Loucy (cell line): Measurements from ENCODE around the gene CHRM1.

ENCODE experiments used
- H2AFZ ChIP-seq: fragments of 200-600 bp; sonication (generic); 2 replicates; pipeline ENCODE4 v1.6.0; 2016; ENCODE audit warnings: antibody characterized with exemption, mild to moderate bottlenecking, low read length, moderate library complexity
- H3F3A ChIP-seq: fragments of 200-600 bp; 2 replicates; pipeline ENCODE4 v1.6.0; 2016; ENCODE audit warnings: antibody characterized with exemption, low read depth, mild to moderate bottlenecking
- H3K27me3 ChIP-seq: fragments of 200-600 bp; sonication (generic); 2 replicates; pipeline ENCODE4 v1.6.1; 2014; ENCODE audit warnings: low read length, mild to moderate bottlenecking; ENCODE audit not compliant: insufficient read depth, poor library complexity, severe bottlenecking
- H3K36me3 ChIP-seq: fragments of 200-600 bp; sonication (generic); 2 replicates; pipeline ENCODE4 v1.6.1; 2016; ENCODE audit warnings: low read length; ENCODE audit not compliant: insufficient read depth
- H3K4me1 ChIP-seq: fragments of 200-600 bp; sonication (generic); 2 replicates; pipeline ENCODE4 v1.5.1; 2014; ENCODE audit warnings: low read length, mild to moderate bottlenecking; ENCODE audit not compliant: insufficient read depth, poor library complexity, severe bottlenecking
- H3K4me2 ChIP-seq: fragments of 200-600 bp; sonication (generic); 2 replicates; pipeline ENCODE4 v1.6.0; 2014; ENCODE audit warnings: antibody characterized with exemption, low read length, low read depth, mild to moderate bottlenecking; ENCODE audit not compliant: poor library complexity, severe bottlenecking
- H3K4me3 ChIP-seq: fragments of 200-600 bp; sonication (generic); 2 replicates; pipeline ENCODE4 v1.5.1; 2014; ENCODE audit warnings: low read length, mild to moderate bottlenecking, mixed read lengths; ENCODE audit not compliant: poor library complexity, severe bottlenecking
- H3K79me2 ChIP-seq: fragments of 200-600 bp; sonication (generic); 2 replicates; pipeline ENCODE4 v1.6.1; 2014; ENCODE audit warnings: low read length; ENCODE audit not compliant: insufficient read depth
- H3K9ac ChIP-seq: fragments of 200-600 bp; sonication (generic); 2 replicates; pipeline ENCODE4 v1.6.0; 2014; ENCODE audit warnings: mild to moderate bottlenecking, low read depth, low read length, moderate library complexity; ENCODE audit not compliant: poor library complexity, severe bottlenecking
- H3K9me2 ChIP-seq: fragments of 200-600 bp; sonication (generic); replicated peaks from 2 replicates; pipeline ENCODE4 v1.6.1; 2016; ENCODE audit warnings: low read depth, low read length, mixed read lengths
- H3K9me3 ChIP-seq: fragments of 200-600 bp; sonication (generic); 2 replicates; pipeline ENCODE4 v1.6.1; 2014; ENCODE audit warnings: mild to moderate bottlenecking, antibody characterized with exemption, low read length, low read depth; ENCODE audit not compliant: insufficient read depth
- H4K20me1 ChIP-seq: fragments of 200-600 bp; sonication (generic); 2 replicates; pipeline ENCODE4 v1.6.0; 2014; ENCODE audit warnings: antibody characterized with exemption, low read length, mild to moderate bottlenecking; ENCODE audit not compliant: insufficient read depth, poor library complexity, severe bottlenecking
- EZH2phosphoT487 ChIP-seq: fragments of 200-600 bp; IDR thresholded peaks from 2 replicates; pipeline ENCODE4 v1.6.1; 2018; ENCODE audit warnings: antibody characterized with exemption, mild to moderate bottlenecking, moderate library complexity, borderline replicate concordance
- TF ChIP-seq, protein P1 (sequence below): fragments of 200-600 bp; sonication (generic); conservative IDR thresholded peaks from 2 replicates; pipeline ENCODE4 v1.5.1; 2014; ENCODE audit warnings: mild to moderate bottlenecking, antibody characterized with exemption, low read length

The CHRM1 gene

GRCh38 chr11:62897311-62897710 is 23.9 kb downstream of the CHRM1 start:
- H3K9me2 ChIP-seq, result no peaks in the 10 kb centered on the region

GRCh38 chr11:62896049-62896448 is 25.1 kb downstream of the CHRM1 start:
- H3K9me3 ChIP-seq, result no peaks in the 10 kb centered on the region
- H3K27me3 ChIP-seq, result no peaks in the 10 kb centered on the region
- H3K36me3 ChIP-seq, result no peaks in the 10 kb centered on the region
- no peaks in the 10 kb centered on the region for H3K4me1 ChIP-seq
- H3K9ac ChIP-seq, result no peak overlapping the region
- H3K4me3 ChIP-seq, result no peak overlapping the region
- no peaks in the 10 kb centered on the region for H4K20me1 ChIP-seq
- no peak for TF ChIP-seq EZH2phosphoT487
- TF ChIP-seq, protein P1, sequence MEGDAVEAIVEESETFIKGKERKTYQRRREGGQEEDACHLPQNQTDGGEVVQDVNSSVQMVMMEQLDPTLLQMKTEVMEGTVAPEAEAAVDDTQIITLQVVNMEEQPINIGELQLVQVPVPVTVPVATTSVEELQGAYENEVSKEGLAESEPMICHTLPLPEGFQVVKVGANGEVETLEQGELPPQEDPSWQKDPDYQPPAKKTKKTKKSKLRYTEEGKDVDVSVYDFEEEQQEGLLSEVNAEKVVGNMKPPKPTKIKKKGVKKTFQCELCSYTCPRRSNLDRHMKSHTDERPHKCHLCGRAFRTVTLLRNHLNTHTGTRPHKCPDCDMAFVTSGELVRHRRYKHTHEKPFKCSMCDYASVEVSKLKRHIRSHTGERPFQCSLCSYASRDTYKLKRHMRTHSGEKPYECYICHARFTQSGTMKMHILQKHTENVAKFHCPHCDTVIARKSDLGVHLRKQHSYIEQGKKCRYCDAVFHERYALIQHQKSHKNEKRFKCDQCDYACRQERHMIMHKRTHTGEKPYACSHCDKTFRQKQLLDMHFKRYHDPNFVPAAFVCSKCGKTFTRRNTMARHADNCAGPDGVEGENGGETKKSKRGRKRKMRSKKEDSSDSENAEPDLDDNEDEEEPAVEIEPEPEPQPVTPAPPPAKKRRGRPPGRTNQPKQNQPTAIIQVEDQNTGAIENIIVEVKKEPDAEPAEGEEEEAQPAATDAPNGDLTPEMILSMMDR, result no peak
- H3K4me2 ChIP-seq, result no peak overlapping the region
- H3K79me2 ChIP-seq, result no peaks in the 10 kb centered on the region
- no peak overlapping the region for H2AFZ ChIP-seq
- H3K9me2 ChIP-seq, result no peaks in the 10 kb centered on the region
- H3F3A ChIP-seq, result no peaks in the 10 kb centered on the region

More at GRCh38 chr11:62897311-62897710, 23.9 kb downstream of the CHRM1 start:
- Histone ChIP-seq H3K27me3 (no peaks in the 10 kb centered on the region), H3K79me2 (no peaks in the 10 kb centered on the region), H2AFZ (no peak overlapping the region), H3K4me1 (no peaks in the 10 kb centered on the region), H3K9me3 (no peaks in the 10 kb centered on the region), H3K4me3 (no peak overlapping the region), H3K9ac (no peak overlapping the region), H3K4me2 (no peak overlapping the region), H3K36me3 (no peaks in the 10 kb centered on the region), H4K20me1 (no peaks in the 10 kb centered on the region), H3F3A (no peaks in the 10 kb centered on the region)
- no peak for TF ChIP-seq EZH2phosphoT487
- TF ChIP-seq, protein P1, result no peak

- Histone ChIP-seq H3K36me3 (no peaks in the 10 kb centered on the region), H2AFZ (no peak overlapping the region), H4K20me1 (no peaks in the 10 kb centered on the region), H3K27me3 (no peaks in the 10 kb centered on the region), H3K9me2 (no peaks in the 10 kb centered on the region), H3F3A (no peaks in the 10 kb centered on the region), H3K9ac (no peak overlapping the region), H3K9me3 (no peaks in the 10 kb centered on the region), H3K79me2 (no peaks in the 10 kb centered on the region), H3K4me1 (no peaks in the 10 kb centered on the region), H3K4me3 (no peak overlapping the region), H3K4me2 (no peak overlapping the region)
- TF ChIP-seq EZH2phosphoT487, result no peak
- TF ChIP-seq, protein P1, result no peak
These were observed 25.7 kb downstream of the CHRM1 start for GRCh38 chr11:62895501-62895900.
